ENCODE data around the gene TOMT. TPM values are rescaled to one million over a fixed set of nuclear protein-coding genes. Genes with fewer than 3 reads are reported as not detected.

TOMT gene
- total and polyA plus RNA-seq, 2 of the 13 experiments (the other 11 are each of a cell fraction or from before 2014, with no cell fraction given): not detected

GRCh38 chr11:72080326-72081183 is 25.2 kb upstream of the TOMT start, which contains the start of the genes LRRC51 and NUMA1 (continued):
- TF ChIP-seq, protein P1, sequence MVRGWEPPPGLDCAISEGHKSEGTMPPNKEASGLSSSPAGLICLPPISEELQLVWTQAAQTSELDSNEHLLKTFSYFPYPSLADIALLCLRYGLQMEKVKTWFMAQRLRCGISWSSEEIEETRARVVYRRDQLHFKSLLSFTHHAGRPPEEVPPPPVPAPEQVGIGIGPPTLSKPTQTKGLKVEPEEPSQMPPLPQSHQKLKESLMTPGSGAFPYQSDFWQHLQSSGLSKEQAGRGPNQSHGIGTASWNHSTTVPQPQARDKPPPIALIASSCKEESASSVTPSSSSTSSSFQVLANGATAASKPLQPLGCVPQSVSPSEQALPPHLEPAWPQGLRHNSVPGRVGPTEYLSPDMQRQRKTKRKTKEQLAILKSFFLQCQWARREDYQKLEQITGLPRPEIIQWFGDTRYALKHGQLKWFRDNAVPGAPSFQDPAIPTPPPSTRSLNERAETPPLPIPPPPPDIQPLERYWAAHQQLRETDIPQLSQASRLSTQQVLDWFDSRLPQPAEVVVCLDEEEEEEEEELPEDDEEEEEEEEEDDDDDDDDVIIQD (CRISPR knock-in tag; IDR thresholded peaks at IDR 0.05; ENCODE audit: low read depth): no peak; the same call in 1 of the 2 replicates
- TF ChIP-seq ERF (CRISPR knock-in tag; IDR thresholded peaks at IDR 0.05) (peak; percentile 20; the same call in 1 of the 2 replicates), ZNF430 (CRISPR knock-in tag; IDR thresholded peaks at IDR 0.05) (0 out of 2 replicates have a peak, but pooled peaks have one; percentile 10), KMT2A (CRISPR knock-in tag; IDR thresholded peaks at IDR 0.05) (peak; percentile 27; the same call in 1 of the 2 replicates), THAP11 (CRISPR knock-in tag; IDR thresholded peaks at IDR 0.05) (peak; percentile 99), ZNF280D (CRISPR knock-in tag; IDR thresholded peaks at IDR 0.05) (peak; percentile 65; the same call in 1 of the 2 replicates), MXI1 (IDR thresholded peaks at IDR 0.05; ENCODE audit: borderline replicate concordance, low read depth, low read length) (peak; percentile 99), MNT (IDR thresholded peaks at IDR 0.05) (peak; percentile 44), TARDBP (CRISPR knock-in tag; IDR thresholded peaks at IDR 0.05) (peak; percentile 62; the same call in 1 of the 2 replicates), NR1H2 (CRISPR knock-in tag; IDR thresholded peaks at IDR 0.05; ENCODE audit: borderline replicate concordance, low read depth) (no peak), ZMYM3 (CRISPR knock-in tag; IDR thresholded peaks at IDR 0.05) (peak; percentile 34; the same call in 1 of the 2 replicates), BORCS8-MEF2B (CRISPR knock-in tag; IDR thresholded peaks at IDR 0.05) (peak; percentile 71; the same call in 1 of the 2 replicates), ZNF501 (CRISPR knock-in tag; IDR thresholded peaks at IDR 0.05) (peak; percentile 88), ZNF768 (CRISPR knock-in tag; IDR thresholded peaks at IDR 0.05) (0 out of 2 replicates have a peak, but pooled peaks have one; percentile 22), MED1 (CRISPR knock-in tag; IDR thresholded peaks at IDR 0.05) (peak; percentile 44; the same call in 1 of the 2 replicates), TFDP2 (CRISPR knock-in tag; IDR thresholded peaks at IDR 0.05) (peak; percentile 97), RXRB (CRISPR knock-in tag; IDR thresholded peaks at IDR 0.05; ENCODE audit: borderline replicate concordance) (0 out of 2 replicates have a peak, but pooled peaks have one; percentile 24), RFX5 (IDR thresholded peaks at IDR 0.05; ENCODE audit: low read depth, low read length) (peak; percentile 100)

Data from HepG2 (cell line).